Testis (tissue), 2 donors: ENCODE data around the gene AOAH.

ENCODE experiments used
- CTCF ChIP-seq, 3 experiments: fragments of 450-650 bp in 2 of 3; fragments of 200-600 bp in 1 of 3; sonication (generic) in 1 of 3; IDR thresholded peaks; one replicate each; pipeline ENCODE4 v1.5.1; 2016 to 2019; ENCODE audit warnings: antibody characterized with exemption in 3 of 3, mild to moderate bottlenecking in 2 of 3, moderate library complexity in 1 of 3
- POLR2A ChIP-seq: fragments of 450-650 bp; IDR thresholded peaks from one replicate; pipeline ENCODE4 v1.6.1; 2017; ENCODE audit warnings: antibody characterized with exemption, mild to moderate bottlenecking, moderate library complexity

GRCh38 chr7:36606153-36606975 is 117.9 kb downstream of the AOAH start:
- no peak for TF ChIP-seq CTCF (IDR thresholded peaks at IDR 0.05)
- no peak for TF ChIP-seq POLR2A
